Sigmoid colon (tissue), 7 donors: ENCODE data around the gene EIF1B. TPM values are rescaled to one million over a fixed set of nuclear protein-coding genes. Genes with fewer than 3 reads are reported as not detected.
"Not testable (repeated sequence)": the region's sequence is repeated elsewhere in the genome, so short reads cannot be mapped to it uniquely, and the experiment has no call there.

Source experiments
- DNase-seq: peaks from one replicate; pipeline ENCODE4 v3.0.0-alpha.2; 2019
- H3K27ac ChIP-seq, 4 donors: fragments of 200-600 bp; sonication (generic); one replicate each; pipeline ENCODE4 v1.5.1; 2016 to 2019; ENCODE audit warnings: mild to moderate bottlenecking in 1 of 4
- H3K27me3 ChIP-seq, 3 donors: fragments of 200-600 bp; sonication (generic); one replicate each; pipeline ENCODE4 v1.5.1; 2019; ENCODE audit warnings: mild to moderate bottlenecking in 1 of 3
- H3K36me3 ChIP-seq, 4 donors: fragments of 200-600 bp; sonication (generic); one replicate each; pipeline ENCODE4 v1.5.1; 2016 to 2019
- H3K4me1 ChIP-seq, 4 donors: fragments of 200-600 bp; sonication (generic); one replicate each; pipeline ENCODE4 v1.5.1; 2017 to 2019
- H3K4me3 ChIP-seq, 4 donors: fragments of 200-600 bp; sonication (generic); one replicate each; pipeline ENCODE4 v1.5.1; 2017 to 2019; ENCODE audit warnings: mild to moderate bottlenecking in 2 of 4, moderate library complexity in 1 of 4
- H3K9me3 ChIP-seq, 4 donors: fragments of 200-600 bp in 3 of 4; sonication (generic) in 3 of 4; one replicate each; pipeline versions ENCODE4 v1.5.1 to v1.6.1; 2013 to 2019
- EP300 ChIP-seq, 4 donors: sonication (generic); formaldehyde crosslinking; IDR thresholded peaks; one replicate each; pipeline ENCODE4 v1.6.1; 2017; ENCODE audit warnings: antibody characterized with exemption in 4 of 4
- POLR2A ChIP-seq, 2 donors: fragments of 450-650 bp; IDR thresholded peaks; one replicate each; pipeline ENCODE4 v1.6.1; 2016; ENCODE audit warnings: antibody characterized with exemption in 2 of 2, mild to moderate bottlenecking in 2 of 2, moderate library complexity in 2 of 2
- POLR2AphosphoS5 ChIP-seq, 4 donors: sonication (generic); formaldehyde crosslinking; IDR thresholded peaks; one replicate each; pipeline ENCODE4 v1.6.1; 2017; ENCODE audit warnings: antibody characterized with exemption in 4 of 4
- WGBS, 2 donors: extraction: QIAGEN DNeasy Blood & Tissue Kit; methylation state at CpG; one replicate each; pipeline ENCODE4 v1.1.7; 2013; 5-methylcytosine and 5-hydroxymethylcytosine counted together
- intact Hi-C: fragments of 100-400 bp; cut with DNase I; formaldehyde crosslinking; loops from one replicate; pipeline ENCODE4 v1.15.1; 2023
- polyA plus RNA-seq, 3 donors: library from polyadenylated mRNA; stranded (reverse); fragments of 200-250 nt; gene quantifications; one replicate each; pipeline ENCODE4 v1.2.3, GENCODE V29; 2013
- total RNA-seq, 4 donors: library from RNA; depleted of rRNA; stranded (reverse); fragments of >200 nt; gene quantifications; one replicate each; pipeline ENCODE4 v1.1.0, GENCODE V29; 2016
- TF ChIP-seq, protein P1 (sequence below), 4 experiments: fragments of 450-650 bp in 3 of 4; fragments of 200-600 bp in 1 of 4; IDR thresholded peaks; one replicate each; pipeline ENCODE4 v1.5.1; 2016 to 2019; ENCODE audit warnings: antibody characterized with exemption in 4 of 4, mild to moderate bottlenecking in 3 of 4, moderate library complexity in 2 of 4
- donor health status: healthy with polysubstance abuse.
- donor health status: Bipolar disorder and iron deficiency.
- donor health status: healthy.

Gene EIF1B
- total and polyA plus RNA-seq, 7 donors = 27.1 to 94.1 (median 42.8) TPM

DNA sequence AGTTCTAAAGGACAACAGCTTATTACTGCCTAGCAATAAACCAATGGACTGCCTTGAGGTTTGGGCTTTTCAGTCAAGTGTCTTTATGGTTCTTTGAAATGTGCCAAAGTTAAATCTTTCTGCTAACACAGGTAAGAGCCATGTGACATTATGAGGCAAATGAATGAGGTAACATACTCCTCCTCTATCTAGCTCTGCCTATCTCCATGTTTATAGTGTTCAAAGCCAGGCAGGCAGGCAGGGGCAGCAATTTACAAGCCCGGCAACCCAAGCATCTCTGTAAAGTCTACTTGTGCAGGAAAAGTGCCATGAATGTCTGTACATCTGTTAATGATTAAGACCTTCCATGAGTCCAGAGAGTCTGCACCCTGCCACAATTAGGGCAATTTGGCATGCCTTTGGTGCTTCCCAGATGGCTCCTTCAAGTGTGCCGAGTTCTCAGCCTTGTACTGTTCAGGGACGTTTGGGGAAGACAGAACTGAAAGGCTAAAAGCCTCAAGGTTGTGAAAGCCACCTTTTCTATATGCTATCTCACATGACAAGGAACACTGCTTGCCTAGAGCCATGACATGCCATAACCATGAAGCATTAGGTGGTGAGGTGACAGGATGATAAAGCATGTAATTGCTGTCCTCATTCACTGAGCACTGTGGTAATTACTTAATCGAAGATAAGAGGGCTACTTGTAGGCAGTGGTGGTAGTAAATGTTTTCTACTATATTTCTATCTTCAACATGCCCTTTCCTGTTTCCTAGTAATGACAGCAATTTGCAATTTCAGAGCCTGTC, 41.4 kb upstream of the EIF1B start:
- no peaks in the 10 kb centered on the region for H3K4me1 ChIP-seq
- H3K9me3 ChIP-seq = no peaks in the 10 kb centered on the region
- H3K4me3 ChIP-seq = no peak overlapping the region
- no peak for DNase-seq
- no peaks in the 10 kb centered on the region for H3K36me3 ChIP-seq
- no peak overlapping the region for H3K27ac ChIP-seq
- 10 to 58% methylated on average over 4 of the region's 4 CpGs for WGBS, 2 donors
- no peaks in the 10 kb centered on the region for H3K27me3 ChIP-seq
- TF ChIP-seq POLR2AphosphoS5 (IDR thresholded peaks at IDR 0.05) (no peak), POLR2A (IDR thresholded peaks at IDR 0.05) (no peak), EP300 (IDR thresholded peaks at IDR 0.05) (no peak)
- TF ChIP-seq, protein P1, sequence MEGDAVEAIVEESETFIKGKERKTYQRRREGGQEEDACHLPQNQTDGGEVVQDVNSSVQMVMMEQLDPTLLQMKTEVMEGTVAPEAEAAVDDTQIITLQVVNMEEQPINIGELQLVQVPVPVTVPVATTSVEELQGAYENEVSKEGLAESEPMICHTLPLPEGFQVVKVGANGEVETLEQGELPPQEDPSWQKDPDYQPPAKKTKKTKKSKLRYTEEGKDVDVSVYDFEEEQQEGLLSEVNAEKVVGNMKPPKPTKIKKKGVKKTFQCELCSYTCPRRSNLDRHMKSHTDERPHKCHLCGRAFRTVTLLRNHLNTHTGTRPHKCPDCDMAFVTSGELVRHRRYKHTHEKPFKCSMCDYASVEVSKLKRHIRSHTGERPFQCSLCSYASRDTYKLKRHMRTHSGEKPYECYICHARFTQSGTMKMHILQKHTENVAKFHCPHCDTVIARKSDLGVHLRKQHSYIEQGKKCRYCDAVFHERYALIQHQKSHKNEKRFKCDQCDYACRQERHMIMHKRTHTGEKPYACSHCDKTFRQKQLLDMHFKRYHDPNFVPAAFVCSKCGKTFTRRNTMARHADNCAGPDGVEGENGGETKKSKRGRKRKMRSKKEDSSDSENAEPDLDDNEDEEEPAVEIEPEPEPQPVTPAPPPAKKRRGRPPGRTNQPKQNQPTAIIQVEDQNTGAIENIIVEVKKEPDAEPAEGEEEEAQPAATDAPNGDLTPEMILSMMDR (IDR thresholded peaks at IDR 0.05) = no peak
- intact Hi-C loops = no loop called here

DNA sequence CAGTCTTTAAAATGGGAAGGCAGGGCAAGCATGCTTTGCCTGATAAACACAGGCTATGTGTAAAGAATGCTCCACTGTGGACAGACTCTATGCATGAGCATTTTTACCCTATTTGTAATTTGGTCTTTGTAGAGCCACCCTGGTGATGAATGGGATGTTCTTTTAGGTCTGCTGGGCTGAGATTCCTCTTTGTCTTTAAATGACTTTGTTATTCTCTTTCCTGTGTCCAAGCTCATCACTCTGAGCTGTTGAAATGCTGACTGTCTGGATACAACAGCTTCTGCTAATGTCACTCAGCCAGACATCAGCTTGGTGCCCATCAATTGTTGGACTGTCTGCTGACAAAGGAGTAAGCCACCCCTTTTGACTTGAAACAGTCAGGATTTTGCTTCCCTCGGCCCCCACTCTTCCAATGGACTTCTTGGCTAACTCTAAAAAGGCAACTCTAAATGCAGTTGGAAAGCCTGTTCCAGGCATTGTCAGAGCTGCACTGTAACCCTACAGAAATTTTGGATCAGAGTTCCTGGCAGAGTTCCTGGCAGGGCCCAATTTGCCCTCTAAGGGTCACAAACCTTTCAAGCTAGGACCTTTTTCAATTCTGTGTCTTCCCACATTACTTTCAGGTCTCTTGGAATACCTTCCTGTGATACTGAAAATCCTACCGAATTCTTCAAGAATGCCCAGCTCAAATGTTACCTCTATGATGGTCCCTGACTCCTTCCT, 40.5 kb upstream of the EIF1B start:
- no peaks in the 10 kb centered on the region for H3K27me3 ChIP-seq
- no peak overlapping the region for H3K27ac ChIP-seq
- no peak for TF ChIP-seq POLR2A (IDR thresholded peaks at IDR 0.05)
- no peak for TF ChIP-seq EP300 (IDR thresholded peaks at IDR 0.05)
- TF ChIP-seq POLR2AphosphoS5 (IDR thresholded peaks at IDR 0.05) = no peak
- TF ChIP-seq, protein P1 (IDR thresholded peaks at IDR 0.05) = no peak
- H3K9me3 ChIP-seq = no peaks in the 10 kb centered on the region
- H3K36me3 ChIP-seq = no peaks in the 10 kb centered on the region
- intact Hi-C loops = no loop called here
- no peaks in the 10 kb centered on the region for H3K4me1 ChIP-seq
- DNase-seq = no peak
- whole genome bisulfite sequencing, 2 donors = 87 to 95% methylated on average over 2 of the region's 2 CpGs
- no peak overlapping the region for H3K4me3 ChIP-seq

DNA sequence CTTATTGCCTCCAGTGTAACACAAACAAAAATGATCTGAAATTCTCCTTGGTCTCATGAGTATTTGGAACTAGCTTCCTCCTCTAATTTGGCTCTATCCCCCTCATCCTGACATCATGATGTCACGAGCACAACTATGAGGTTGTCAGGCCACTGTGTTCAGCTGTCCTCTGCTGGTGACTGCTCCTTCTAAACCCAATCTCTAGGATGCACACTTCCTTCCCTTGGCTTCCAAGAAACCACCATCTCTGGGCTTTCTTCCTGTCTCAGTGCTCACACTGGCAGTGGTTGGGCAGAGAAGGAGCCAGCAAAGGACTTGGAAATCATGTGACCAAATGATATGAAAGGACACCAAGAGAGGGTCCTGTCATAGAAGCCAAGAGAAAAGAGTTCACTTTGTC, 30.7 kb upstream of the EIF1B start:
- WGBS, 2 donors = 0 to 1% methylated on average over 1 of the region's 1 CpG
- no peak for DNase-seq
- no peaks in the 10 kb centered on the region for H3K27me3 ChIP-seq
- no peak overlapping the region for H3K27ac ChIP-seq
- no peak overlapping the region for H3K4me3 ChIP-seq
- intact Hi-C loops = no loop called here
- no peaks in the 10 kb centered on the region for H3K4me1 ChIP-seq
- H3K36me3 ChIP-seq = no peaks in the 10 kb centered on the region
- peaks cover 0 to 3% (median 0%) of the 10 kb centered on the region in 4 donors for H3K9me3 ChIP-seq
- TF ChIP-seq POLR2A (IDR thresholded peaks at IDR 0.05) = no peak

DNA sequence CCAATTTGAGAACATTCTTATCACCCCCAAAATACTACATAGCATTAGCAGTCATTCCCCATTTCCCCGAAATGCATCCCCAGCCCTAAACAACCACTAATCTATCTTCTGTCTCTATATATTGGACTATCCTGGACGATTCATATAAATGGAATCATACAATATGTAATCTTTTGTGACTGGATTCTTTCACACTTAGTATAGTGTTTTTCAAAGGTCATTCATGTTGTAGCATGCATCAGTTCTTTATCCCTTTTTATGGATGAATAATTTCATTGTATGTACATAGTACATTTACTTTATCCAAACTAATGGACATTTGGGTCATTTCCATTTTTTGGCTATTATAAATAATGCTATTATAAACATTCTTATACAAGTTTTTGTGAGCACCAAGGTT, 27.5 kb upstream of the EIF1B start:
- no peak overlapping the region for H3K4me3 ChIP-seq
- peaks cover 0 to 8% (median 0%) of the 10 kb centered on the region in 4 donors for H3K9me3 ChIP-seq
- WGBS, 2 donors = 69 to 80% methylated on average over 2 of the region's 2 CpGs
- H3K27ac ChIP-seq = no peak overlapping the region
- TF ChIP-seq POLR2A (IDR thresholded peaks at IDR 0.05) = no peak
- TF ChIP-seq, protein P1 (IDR thresholded peaks at IDR 0.05) = no peak
- no peak for TF ChIP-seq POLR2AphosphoS5 (IDR thresholded peaks at IDR 0.05)
- TF ChIP-seq EP300 (IDR thresholded peaks at IDR 0.05) = no peak
- intact Hi-C loops = no loop called here
- no peaks in the 10 kb centered on the region for H3K36me3 ChIP-seq
- H3K27me3 ChIP-seq = no peaks in the 10 kb centered on the region
- no peak for DNase-seq
- H3K4me1 ChIP-seq = no peaks in the 10 kb centered on the region

DNA sequence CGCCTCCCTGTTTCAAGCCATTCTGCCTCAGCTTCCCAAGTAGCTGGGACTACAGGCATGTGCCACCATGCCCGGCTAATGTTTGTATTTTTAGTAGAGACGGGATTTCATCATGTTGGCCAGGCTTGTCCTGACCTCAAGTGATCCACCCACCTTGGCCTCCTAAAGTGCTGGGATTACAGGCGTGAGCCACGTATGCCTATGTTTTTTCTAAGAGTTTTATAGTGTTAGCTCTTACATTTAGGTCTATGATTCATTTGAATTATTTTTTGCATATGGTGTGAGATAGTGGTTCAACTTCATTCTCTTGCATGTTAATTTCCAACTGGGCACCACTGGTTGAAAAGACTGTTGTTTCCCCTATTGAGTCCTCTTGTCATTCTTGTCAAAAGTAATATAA, 26.4 kb upstream of the EIF1B start:
- WGBS, 2 donors = 94 to 98% methylated on average over 5 of the region's 5 CpGs

More for the DNA sequence above, 26.4 kb upstream of the EIF1B start:
- H3K36me3 ChIP-seq, DNase-seq, H3K9me3 ChIP-seq, H3K4me3 ChIP-seq, intact Hi-C loops, H3K27me3 ChIP-seq, H3K27ac ChIP-seq, H3K4me1 ChIP-seq: not testable (repeated sequence)
